ENCODE data around the gene KISS1.

- no peak for TF ChIP-seq CTCF (IDR thresholded peaks at IDR 0.05; ENCODE audit: low read depth, low read length)
- TF ChIP-seq POLR2A (IDR thresholded peaks at IDR 0.05; ENCODE audit: extremely low read depth, insufficient read length): no peak
Measured at GRCh38 chr1:204157962-204158361, 38.3 kb downstream of the KISS1 start.
